GM19099 (cell line): ENCODE data around the gene BRWD1.

ENCODE experiments used
- POLR2A ChIP-seq: IDR thresholded peaks from 3 replicates; pipeline ENCODE4 v1.6.1; 2011; ENCODE audit warnings: low read depth; ENCODE audit not compliant: insufficient read length; ENCODE audit errors: extremely low read depth

Gene BRWD1

GRCh38 chr21:39153842-39154241 is 159.6 kb downstream of the BRWD1 start:
- TF ChIP-seq POLR2A, result no peak

- TF ChIP-seq POLR2A, result no peak
Measured at GRCh38 chr21:39153373-39153772, 160.1 kb downstream of the BRWD1 start.

GRCh38 chr21:39152271-39152670 is 161.2 kb downstream of the BRWD1 start:
- no peak for TF ChIP-seq POLR2A

GRCh38 chr21:39150877-39151276 is 162.6 kb downstream of the BRWD1 start:
- TF ChIP-seq POLR2A, result no peak

- TF ChIP-seq POLR2A, result no peak
Measured at GRCh38 chr21:39150316-39150715, 163.1 kb downstream of the BRWD1 start.

- TF ChIP-seq POLR2A, result no peak
Measured at GRCh38 chr21:39149882-39150281, 163.6 kb downstream of the BRWD1 start.

GRCh38 chr21:39148975-39149374 is 164.5 kb downstream of the BRWD1 start:
- TF ChIP-seq POLR2A, result no peak

- TF ChIP-seq POLR2A, result no peak
Measured at GRCh38 chr21:39144191-39144590, 169.2 kb downstream of the BRWD1 start.

- no peak for TF ChIP-seq POLR2A
Measured at GRCh38 chr21:39142972-39143371, 170.5 kb downstream of the BRWD1 start.

GRCh38 chr21:39141502-39141901 is 171.9 kb downstream of the BRWD1 start:
- TF ChIP-seq POLR2A, result no peak

GRCh38 chr21:39137248-39138178 is 175.9 kb downstream of the BRWD1 start:
- no peak for TF ChIP-seq POLR2A

GRCh38 chr21:39136711-39137110 is 176.7 kb downstream of the BRWD1 start:
- no peak for TF ChIP-seq POLR2A

- no peak for TF ChIP-seq POLR2A
Measured at GRCh38 chr21:39134288-39134810, 179.1 kb downstream of the BRWD1 start.
